ENCODE results near the gene TBCK.

TBCK gene

DNA sequence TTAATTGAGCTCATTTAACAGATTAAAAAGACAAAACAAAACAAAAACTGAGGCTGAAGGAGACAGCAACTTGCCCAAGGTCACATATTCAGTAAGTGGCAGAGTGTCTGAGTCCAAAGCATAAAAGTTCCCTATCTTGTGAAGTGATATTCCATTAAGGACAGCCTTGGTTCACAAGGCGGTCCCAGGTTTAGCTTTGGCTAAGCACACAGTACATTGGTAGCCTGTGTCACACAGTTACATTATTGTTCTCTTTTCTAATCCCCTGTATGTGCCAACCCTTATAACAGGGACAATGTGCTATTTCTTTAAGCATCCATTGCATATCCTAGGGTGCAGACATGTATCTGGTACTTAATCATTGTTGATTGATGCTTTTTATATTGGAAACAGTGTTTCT lies 280.8 kb downstream of the TBCK start:
- peaks cover 39% of the 10 kb centered on the region for H3K4me1 ChIP-seq (ENCODE audit: insufficient read depth, low read length, poor library complexity, severe bottlenecking)
- H2AFZ ChIP-seq (ENCODE audit: low read length): peak overlapping the region; percentile 58
- H4K20me1 ChIP-seq (ENCODE audit: insufficient read depth, low read length, poor library complexity, severe bottlenecking): no peaks in the 10 kb centered on the region
- H3K4me3 ChIP-seq (ENCODE audit: low read length, poor library complexity, severe bottlenecking): no peak overlapping the region
- no peaks in the 10 kb centered on the region for H3K79me2 ChIP-seq (ENCODE audit: insufficient read depth, low read length)
- H3K36me3 ChIP-seq (ENCODE audit: insufficient read depth, low read length): no peaks in the 10 kb centered on the region
- no peaks in the 10 kb centered on the region for H3K9me2 ChIP-seq (replicated peaks; ENCODE audit: low read depth, low read length)
- H3K9me3 ChIP-seq (ENCODE audit: insufficient read depth, low read depth, low read length): no peaks in the 10 kb centered on the region
- TF ChIP-seq EZH2phosphoT487 (IDR thresholded peaks at IDR 0.05; ENCODE audit: borderline replicate concordance): no peak
- TF ChIP-seq CTCF (conservative IDR thresholded peaks at IDR 0.05; ENCODE audit: low read length): no peak
- H3K9ac ChIP-seq (ENCODE audit: low read depth, low read length, poor library complexity, severe bottlenecking): no peak overlapping the region
- no peaks in the 10 kb centered on the region for H3F3A ChIP-seq (ENCODE audit: low read depth)
- no peaks in the 10 kb centered on the region for H3K27me3 ChIP-seq (ENCODE audit: insufficient read depth, low read length, poor library complexity, severe bottlenecking)
- peak overlapping the region; percentile 33 for H3K4me2 ChIP-seq (ENCODE audit: low read depth, low read length, poor library complexity, severe bottlenecking)

DNA sequence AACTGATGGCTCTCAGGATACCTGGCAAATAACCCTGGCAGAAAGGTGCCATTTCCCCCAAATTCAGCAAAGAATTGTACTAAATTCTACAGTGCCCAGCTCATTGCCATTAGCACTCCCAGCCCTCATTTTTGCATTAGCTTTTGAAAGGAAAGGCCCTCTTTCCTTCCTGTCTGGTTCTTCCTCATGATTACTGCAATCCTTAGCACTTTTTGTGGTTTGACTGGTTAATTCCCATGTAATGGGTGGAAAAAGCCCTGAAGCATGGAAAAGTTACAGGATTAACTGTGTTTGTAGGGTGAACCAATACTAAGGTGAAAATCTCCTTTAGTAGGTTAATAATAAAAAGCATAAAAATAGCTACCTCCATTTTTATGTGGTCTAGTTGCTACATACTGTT lies 281.3 kb downstream of the TBCK start:
- Histone ChIP-seq H2AFZ (ENCODE audit: low read length) (peak overlapping the region; percentile 58), H3K4me1 (ENCODE audit: insufficient read depth, low read length, poor library complexity, severe bottlenecking) (peaks cover 39% of the 10 kb centered on the region), H3K79me2 (ENCODE audit: insufficient read depth, low read length) (no peaks in the 10 kb centered on the region), H3K9me2 (replicated peaks; ENCODE audit: low read depth, low read length) (no peaks in the 10 kb centered on the region), H3K9me3 (ENCODE audit: insufficient read depth, low read depth, low read length) (no peaks in the 10 kb centered on the region), H3K4me3 (ENCODE audit: low read length, poor library complexity, severe bottlenecking) (no peak overlapping the region), H3F3A (ENCODE audit: low read depth) (no peaks in the 10 kb centered on the region), H4K20me1 (ENCODE audit: insufficient read depth, low read length, poor library complexity, severe bottlenecking) (no peaks in the 10 kb centered on the region), H3K36me3 (ENCODE audit: insufficient read depth, low read length) (no peaks in the 10 kb centered on the region), H3K27me3 (ENCODE audit: insufficient read depth, low read length, poor library complexity, severe bottlenecking) (no peaks in the 10 kb centered on the region), H3K9ac (ENCODE audit: low read depth, low read length, poor library complexity, severe bottlenecking) (no peak overlapping the region), H3K4me2 (ENCODE audit: low read depth, low read length, poor library complexity, severe bottlenecking) (peak overlapping the region; percentile 33)
- TF ChIP-seq EZH2phosphoT487 (IDR thresholded peaks at IDR 0.05; ENCODE audit: borderline replicate concordance) (no peak), CTCF (conservative IDR thresholded peaks at IDR 0.05; ENCODE audit: low read length) (no peak)

- peak overlapping the region; percentile 33 for H3K4me2 ChIP-seq (ENCODE audit: low read depth, low read length, poor library complexity, severe bottlenecking)
- H2AFZ ChIP-seq (ENCODE audit: low read length): peak overlapping the region; percentile 58
- TF ChIP-seq EZH2phosphoT487 (IDR thresholded peaks at IDR 0.05; ENCODE audit: borderline replicate concordance) (no peak), CTCF (conservative IDR thresholded peaks at IDR 0.05; ENCODE audit: low read length) (no peak)
- no peak overlapping the region for H3K9ac ChIP-seq (ENCODE audit: low read depth, low read length, poor library complexity, severe bottlenecking)
- H3K79me2 ChIP-seq (ENCODE audit: insufficient read depth, low read length): no peaks in the 10 kb centered on the region
- no peak overlapping the region for H3K4me3 ChIP-seq (ENCODE audit: low read length, poor library complexity, severe bottlenecking)
- no peaks in the 10 kb centered on the region for H3F3A ChIP-seq (ENCODE audit: low read depth)
- no peaks in the 10 kb centered on the region for H3K27me3 ChIP-seq (ENCODE audit: insufficient read depth, low read length, poor library complexity, severe bottlenecking)
- peaks cover 39% of the 10 kb centered on the region for H3K4me1 ChIP-seq (ENCODE audit: insufficient read depth, low read length, poor library complexity, severe bottlenecking)
- H3K9me3 ChIP-seq (ENCODE audit: insufficient read depth, low read depth, low read length): peaks cover 3% of the 10 kb centered on the region; the same call in 1 of the 2 replicates
- no peaks in the 10 kb centered on the region for H4K20me1 ChIP-seq (ENCODE audit: insufficient read depth, low read length, poor library complexity, severe bottlenecking)
- H3K36me3 ChIP-seq (ENCODE audit: insufficient read depth, low read length): no peaks in the 10 kb centered on the region
- no peaks in the 10 kb centered on the region for H3K9me2 ChIP-seq (replicated peaks; ENCODE audit: low read depth, low read length)
Measured at GRCh38 chr4:106034220-106034619, 281.8 kb downstream of the TBCK start.

Data from Loucy (cell line).